Smooth muscle cell of the brain vasculature (primary cell): ENCODE data around the gene SF3B1.
"Not testable (repeated sequence)": the region's sequence is repeated elsewhere in the genome, so short reads cannot be mapped to it uniquely, and the experiment has no call there.

Experiments
- DNase-seq: peaks from one replicate; pipeline ENCODE4 v3.0.0-alpha.2; 2012; ENCODE audit warnings: low read depth, low spot score

The SF3B1 gene

DNA sequence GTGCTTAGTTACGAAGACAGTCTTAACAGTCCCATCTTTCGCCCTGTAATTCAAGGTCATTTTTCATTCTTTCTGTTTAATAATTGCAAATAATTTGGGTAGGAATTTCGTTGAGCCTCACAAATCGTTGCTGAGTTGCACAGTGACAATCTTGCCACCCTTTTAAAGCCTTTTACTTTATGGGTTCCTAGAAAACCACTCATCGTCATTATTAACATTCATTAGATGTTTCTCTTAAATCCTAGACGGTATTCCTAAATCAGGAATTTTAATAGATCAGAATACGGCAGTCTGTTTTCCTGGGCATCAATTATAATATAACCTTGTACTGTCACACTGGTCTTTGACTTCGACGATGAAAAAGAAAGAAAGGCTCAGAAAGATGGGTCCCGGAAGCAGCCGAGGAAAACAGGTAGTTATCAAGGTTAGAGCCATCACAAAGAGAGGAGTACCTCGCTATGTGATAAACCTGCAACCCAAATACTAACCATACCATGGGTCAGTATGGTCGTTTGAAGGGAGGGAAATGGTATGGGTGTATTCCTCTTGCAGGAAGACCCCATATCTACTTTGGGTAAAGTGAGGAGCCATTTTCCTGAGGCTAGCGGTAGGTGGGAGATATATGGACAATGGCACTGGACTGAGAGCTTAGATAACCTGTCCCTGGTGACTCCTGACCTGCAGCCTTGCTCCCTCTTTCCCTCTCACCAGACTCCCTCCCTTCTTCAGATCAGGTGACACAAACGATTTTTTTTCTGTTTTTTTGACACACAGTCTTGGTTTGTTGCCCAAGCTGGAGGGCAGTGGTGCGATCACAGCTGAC is 981 bp upstream of the SF3B1 start:
- DNase-seq = no peak

DNA sequence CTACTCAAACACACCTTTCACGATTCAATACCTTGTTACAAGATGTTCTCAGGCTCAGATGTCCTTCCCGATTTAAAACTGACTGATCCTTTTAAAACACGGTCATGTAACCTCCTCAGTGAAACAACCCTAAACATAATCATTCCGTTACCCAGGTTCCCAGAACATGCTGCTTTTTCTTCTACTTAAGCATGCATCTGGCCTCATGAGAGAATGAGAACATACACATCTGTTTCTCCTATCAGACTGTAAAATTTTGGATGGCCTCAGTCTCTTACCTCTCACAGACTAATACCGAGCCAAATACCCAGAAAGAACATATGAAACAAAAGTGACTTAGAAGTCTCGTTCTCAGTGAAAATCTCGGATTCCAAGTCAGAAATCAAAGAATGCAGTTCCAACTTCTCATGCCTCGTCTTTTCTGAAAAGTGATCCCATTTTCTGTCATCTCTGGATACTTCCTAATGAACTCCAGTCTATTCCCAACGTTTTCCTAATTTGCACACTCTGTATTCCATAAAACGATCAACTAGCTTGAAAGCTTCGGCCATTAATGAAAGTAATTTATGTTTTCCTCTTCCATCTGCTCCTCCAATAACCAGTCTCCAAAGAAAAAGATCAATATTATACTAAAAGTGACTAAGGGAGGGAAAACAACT is 919 bp downstream of the SF3B1 start:
- no peak for DNase-seq

DNA sequence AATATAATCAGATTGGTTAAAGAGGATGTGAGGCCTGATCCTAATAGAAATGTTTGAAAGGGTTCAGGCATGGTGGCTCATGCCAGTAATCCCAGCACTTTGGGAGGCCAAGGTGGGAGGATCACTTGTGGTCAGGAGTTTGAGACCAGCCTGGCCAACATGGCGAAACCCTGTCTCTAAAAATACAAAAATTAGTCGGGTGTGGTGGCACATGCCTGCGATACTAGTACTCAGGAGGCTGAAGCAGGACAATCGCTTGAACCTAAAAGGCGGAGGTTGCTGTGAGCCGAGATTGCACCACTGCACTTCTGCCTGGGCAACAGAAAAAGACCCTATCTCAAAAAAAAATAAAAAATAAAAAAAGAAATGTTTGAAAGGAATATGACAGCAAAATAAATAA is 2.3 kb downstream of the SF3B1 start:
- not testable (repeated sequence) for DNase-seq

DNA sequence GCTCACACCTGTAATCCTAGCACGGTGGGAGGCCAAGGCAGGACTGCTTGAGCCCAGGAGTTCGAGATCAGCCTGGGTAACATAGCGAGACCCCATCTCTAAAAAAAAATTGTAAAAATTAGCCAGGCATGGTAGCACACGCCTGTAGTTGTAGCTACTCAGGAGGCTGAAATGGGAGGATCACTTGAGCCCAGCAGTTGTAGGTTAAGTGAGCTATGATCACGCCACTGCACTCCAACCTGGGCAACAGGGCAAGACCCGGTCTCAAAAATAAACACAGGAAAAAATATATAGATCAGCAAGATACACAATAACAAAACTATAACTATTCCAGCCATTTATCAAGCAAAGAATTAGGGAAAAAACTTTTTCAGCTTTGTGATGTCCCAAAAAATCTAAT is 3.0 kb downstream of the SF3B1 start:
- DNase-seq = no peak

DNA sequence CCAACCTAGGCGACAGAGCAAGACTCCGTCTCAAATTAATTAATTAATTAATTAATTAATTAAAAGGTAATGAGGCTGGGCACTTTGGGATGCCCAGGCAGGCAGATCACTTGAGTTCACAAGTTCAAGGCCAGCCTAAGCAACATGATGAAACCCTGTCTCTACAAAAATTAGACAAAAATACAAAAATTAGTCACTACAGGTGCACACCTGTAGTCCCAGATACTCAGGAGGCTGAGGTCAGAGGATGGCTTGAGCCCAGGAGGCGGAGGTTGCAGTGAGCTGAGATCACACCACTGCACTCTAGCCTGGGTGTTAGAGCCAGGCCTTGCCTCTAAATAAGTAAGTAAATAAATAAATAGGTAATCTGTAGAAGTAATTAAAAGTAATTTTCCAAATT is 6.8 kb downstream of the SF3B1 start:
- no peak for DNase-seq

DNA sequence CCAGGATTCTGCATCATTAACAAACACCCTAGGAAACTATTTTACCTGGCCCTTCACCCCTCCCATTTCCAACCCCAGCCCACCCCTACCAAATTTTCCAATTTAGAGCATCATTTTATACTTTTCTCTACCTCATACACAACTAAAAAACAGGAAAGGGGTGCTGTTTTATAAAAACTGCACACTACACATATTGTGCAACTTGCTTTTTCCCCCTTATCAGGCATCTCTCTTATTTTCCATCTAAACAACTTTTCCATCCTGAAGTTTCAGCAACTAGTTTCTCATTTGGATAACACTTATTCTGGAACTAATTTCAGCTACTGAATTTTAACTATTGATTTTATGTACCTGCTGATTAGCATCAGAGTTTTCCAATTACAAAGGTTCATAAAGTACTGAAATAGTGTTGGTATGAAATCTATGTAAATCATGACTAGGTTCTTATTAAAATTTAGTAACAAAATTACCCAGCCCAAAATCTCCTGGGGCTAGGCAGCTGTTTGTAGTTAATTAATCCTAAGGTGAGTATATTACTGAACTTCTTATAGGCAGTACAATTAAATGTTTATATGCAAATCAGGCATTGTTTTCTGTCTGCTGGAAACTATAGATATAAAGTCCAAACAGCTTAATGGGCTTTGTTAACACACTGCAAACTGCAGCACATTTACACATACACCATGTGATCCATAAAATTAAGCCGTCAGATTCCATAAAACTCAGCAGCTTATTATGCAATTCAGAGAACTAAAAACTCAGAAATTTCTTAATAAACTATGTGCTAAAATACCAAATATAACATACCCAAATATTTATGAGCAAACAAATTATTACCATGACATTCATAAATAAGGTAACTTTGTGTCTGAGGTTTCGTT is 7.9 kb downstream of the SF3B1 start:
- DNase-seq = no peak

DNA sequence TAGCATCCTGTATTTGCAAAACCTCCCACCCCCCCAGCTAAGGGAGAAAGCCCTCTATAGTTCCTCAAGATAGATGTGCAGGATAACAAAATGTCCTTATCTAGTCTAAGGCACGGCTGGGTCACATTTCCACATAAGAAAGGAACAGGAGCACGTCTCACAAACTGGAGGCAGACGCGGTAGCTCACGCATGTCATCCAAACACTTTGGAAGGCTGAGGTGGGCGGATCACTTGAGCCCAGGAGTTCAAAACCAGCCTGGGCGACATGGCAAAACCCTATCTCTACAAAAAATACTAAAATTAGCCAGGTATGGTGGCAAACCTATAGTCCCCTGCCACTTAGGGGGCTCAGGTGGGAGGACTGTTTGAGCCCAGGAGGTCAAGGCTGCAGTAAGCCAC is 9.3 kb downstream of the SF3B1 start:
- DNase-seq = no peak

DNA sequence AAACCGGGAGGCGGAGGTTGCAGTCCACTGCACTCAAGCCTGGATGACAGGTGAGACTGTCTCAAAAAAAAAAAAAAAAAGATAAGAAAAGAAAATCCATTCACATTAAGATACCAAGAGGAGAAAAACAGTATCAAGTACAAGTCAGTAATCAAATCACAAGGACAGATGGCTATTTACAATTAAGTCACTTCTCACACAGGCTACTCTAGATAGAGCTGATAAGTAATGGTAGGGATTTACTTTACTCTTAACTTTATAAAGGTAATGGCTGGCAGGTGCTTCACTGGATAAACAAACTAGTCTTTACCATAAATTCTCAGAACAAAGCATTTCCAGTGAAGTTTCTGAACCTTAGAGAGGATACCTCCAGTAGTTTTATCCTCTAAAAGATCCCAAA is 11.5 kb downstream of the SF3B1 start:
- DNase-seq = no peak

DNA sequence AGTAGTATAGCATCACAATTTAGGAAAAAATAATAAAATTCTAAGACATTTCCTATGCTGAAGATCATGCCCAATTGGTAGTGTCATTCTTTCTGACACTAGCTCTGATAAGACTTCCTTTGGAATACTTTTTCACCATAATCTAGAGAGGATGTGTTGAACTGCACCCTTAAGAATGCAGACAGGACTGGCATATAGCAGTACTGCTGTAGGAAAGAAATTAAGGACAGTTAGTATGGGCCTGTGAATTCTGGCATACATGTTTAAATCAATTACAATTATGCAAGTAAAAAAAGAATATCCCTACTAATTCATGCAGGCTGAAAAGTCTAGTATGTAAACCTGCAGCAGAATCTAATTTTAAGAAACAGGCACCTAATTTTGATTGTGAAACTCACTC is 15.4 kb downstream of the SF3B1 start:
- DNase-seq = no peak

DNA sequence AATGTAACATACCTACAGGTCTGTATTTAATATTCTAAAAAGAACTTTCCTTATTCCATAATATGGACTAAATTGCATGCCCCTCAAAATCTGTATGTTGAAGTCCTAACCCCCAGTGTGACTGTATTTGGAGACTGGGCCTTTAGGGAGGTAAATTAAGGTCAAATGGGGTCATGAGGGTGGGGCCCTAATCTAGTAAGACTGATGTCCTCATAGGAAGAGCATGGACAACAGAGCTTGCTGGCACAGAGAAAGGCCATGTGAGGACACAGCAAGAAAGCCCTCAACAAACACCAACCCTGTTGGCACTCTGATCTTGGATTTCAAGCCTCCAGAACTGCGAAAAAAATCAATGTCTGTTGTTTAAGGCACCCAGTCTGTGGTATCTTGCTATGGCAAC is 18.6 kb downstream of the SF3B1 start:
- no peak for DNase-seq

DNA sequence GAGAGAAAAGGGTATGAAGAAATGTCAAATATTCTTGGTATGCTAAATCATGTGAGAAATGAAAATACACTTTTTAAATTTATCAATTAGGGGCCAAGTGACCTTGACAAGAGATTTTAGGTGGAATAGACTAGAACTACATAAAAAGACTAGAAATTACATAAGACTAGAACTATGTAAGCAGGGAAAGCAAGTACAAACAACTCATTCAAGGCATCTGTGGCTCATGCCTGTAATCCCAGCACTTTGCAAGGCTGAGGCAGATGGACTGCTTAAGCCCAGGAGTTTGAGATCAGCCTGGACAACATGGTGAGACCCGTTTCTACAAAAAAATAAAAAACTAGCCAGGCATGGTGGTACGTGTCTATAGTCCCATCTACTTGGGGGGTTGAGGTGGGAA is 20.3 kb downstream of the SF3B1 start:
- no peak for DNase-seq

DNA sequence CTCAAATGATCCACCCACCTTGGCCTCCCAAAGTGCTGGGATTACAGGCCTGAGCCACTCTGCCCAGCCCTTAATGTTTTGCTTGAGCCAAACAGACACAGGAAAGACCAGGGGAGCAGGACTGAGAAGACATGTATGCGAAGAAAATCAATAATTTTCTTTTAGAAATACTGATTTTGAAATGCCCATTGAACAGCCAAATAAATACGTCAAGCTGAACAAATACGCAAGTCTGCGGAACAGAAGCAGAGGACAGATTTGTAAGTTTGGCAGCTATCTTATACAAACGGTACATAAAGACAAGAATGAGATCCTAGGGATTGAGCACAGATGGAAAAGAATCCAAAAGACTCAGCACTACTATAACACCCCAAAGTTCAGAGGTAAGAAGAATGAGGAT is 20.8 kb downstream of the SF3B1 start:
- no peak for DNase-seq

DNA sequence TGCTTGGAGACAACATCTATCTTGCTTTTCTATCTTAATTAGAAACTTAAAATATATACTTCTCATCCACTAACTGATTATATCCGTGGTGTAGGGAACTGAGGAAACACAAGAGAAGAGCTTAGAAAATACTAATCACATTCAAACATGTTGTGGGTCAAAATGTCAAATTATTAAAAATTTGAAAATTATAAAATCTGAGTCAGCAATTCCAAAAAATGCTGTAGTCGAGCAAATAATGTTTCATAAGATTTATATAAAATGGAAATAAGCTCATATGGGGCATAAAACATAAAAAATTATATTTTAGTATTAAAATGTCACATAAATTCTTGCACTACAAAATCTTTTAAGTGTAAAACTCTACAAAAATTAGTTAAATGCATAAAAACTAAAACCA is 29.2 kb downstream of the SF3B1 start:
- DNase-seq = no peak

DNA sequence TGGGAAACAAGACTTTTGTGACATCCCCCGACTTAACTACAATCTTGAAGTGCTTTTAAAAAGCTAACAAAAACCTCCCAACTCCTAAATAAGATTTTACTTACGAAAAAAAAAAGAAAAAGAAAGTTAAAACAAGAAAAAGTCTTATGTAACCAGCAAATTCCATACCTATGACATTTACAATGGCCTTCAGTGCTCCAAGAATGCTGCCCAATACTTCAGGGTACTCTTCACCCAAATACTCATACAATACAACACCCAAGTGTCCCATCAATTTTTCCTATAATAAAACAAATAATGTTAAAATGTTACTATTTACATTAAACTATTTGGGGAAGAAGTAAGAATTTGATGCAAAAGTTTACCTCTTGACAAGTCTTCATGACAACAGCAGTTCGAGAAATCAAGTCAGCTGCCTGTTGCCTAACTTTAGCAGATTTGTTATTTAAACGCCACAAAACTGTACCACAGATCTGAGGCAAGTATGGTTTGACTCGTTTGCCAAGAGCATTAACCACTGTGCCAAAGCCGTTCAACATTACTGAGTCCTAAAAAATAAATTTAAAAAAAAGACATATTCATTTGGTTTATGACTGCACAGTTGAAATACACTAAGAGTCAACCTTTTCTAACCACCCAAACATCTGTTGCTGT is 34.8 kb downstream of the SF3B1 start:
- no peak for DNase-seq

DNA sequence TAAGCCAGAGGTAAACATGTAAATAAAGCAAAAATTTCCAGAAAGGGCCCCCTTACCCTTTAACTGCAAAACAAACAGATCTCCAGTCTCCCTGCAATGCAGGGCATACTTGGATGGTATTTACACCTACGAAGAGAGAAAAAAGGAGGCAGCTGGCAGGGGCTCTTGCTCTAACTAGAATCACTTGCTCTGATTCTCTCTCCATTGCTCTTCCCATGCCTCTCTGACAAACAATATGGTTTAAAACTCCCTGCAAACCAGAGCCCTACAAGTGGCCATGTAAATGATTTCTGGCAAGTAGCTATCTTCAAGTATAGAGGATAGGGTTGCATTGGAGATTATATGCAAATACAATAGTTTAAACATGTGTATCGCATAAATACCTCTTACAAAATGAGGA is 35.9 kb downstream of the SF3B1 start:
- no peak for DNase-seq

DNA sequence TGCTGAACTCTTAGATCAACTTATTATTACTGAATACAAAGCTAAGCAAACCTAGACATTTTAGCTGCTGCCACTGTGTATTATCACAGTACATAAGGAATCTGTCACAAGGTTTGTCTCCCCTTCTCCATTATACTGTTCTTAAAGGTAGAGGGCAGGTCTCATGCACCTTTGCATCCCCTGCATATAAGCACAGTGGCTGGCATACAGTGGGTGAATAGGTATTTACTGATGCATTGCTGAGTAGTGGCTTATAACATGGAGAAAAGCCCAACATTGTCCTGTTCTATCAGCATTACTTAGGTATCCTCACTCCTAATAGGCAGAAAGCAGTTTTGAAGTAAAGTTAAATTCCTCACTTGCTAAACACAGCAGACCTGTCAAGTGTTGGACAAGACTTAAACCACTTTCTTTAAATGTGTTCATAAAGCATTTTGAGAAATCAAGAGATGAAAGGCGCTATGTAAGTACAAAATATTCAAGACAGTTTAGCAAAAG is 43.6 kb downstream of the SF3B1 start:
- no peak for DNase-seq

DNA sequence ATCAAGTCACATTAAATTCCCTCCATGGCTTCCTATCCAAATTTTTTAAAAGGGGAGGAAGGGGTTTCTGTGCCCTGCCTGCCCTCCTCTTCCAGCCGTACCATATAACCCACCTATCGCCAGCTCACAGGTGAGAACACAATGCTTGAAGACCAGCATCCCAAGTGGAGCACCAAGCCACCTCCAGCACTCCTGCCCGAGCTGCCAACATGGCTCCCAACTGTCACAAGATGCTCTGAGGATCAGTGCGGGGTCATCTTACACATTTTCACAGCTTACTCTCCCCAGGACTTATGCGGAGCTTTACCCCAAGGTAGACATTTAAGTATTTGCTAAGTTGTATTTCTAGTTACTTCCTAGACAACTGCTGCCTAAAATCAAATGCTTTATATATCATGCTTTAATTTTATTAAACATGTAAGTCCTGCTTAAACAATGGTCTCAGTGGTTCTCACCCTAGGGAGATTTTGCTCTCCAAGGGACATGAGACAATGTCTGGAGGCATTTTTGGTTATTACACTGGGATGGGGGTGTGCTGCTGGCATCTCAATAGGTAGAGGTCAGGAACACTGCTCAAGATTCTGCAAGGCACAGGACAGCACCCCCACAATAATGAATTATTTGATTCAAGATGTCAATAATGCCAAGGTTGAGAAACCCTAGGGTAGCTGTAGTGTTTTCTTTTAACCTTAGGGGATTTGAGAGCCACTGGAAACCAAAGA is 45.8 kb downstream of the SF3B1 start:
- no peak for DNase-seq

DNA sequence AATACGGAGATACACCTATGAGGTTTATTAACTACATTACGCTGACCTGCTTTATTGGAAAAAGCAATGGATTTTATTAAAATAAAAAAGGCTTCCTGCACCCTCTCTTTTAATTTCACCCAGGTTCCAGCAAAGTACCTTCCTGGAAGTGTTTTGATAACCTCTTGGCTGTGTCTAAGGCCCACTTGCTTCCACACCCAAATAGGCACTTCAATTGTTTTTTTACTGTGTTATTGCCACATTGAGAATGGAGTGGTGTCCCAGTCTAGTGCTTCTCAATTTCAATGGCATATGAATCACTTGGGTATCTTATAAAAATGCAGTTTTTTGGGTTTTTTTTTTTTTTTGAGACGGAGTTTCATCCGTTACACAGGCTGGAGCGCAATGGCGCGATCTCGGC is 47.6 kb downstream of the SF3B1 start:
- DNase-seq = no peak

DNA sequence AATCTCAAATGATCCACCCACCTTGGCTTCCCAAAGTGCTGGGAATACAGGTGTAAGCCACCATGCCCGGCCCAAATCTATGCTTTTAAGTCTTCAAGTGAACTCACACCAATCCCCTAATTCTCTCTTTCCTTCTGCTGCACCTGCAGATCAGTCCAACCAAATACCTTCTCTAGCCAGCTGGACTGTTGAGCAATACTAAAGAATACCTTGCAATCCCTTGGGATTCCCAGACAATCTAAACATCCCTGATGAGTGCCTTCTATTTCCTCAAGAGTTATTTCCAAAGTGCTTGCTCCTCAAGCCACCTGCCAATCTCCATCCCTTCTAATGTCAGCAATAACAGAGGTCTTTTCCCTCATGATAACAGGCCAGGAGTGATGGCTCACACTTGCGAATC is 48.6 kb downstream of the SF3B1 start:
- DNase-seq = no peak

DNA sequence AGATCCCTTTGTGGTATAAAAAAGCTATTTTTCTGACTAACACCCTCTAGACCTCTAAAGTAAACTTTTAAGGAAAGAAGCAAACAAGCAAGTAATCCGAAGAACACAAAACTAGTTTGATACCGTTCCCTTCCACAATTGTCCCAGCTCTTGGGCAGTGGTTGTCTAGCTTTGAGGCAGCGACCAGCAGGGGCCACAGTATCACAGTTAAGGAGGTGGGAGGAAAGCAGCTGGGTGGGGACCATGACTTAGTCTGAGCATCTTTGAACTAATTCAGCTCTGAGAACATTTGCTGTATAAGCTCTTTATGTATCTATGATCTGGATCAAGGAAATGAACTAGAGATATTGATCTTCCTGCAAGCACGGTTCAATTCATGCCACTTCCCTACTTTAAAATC is 51.0 kb downstream of the SF3B1 start:
- DNase-seq = no peak

DNA sequence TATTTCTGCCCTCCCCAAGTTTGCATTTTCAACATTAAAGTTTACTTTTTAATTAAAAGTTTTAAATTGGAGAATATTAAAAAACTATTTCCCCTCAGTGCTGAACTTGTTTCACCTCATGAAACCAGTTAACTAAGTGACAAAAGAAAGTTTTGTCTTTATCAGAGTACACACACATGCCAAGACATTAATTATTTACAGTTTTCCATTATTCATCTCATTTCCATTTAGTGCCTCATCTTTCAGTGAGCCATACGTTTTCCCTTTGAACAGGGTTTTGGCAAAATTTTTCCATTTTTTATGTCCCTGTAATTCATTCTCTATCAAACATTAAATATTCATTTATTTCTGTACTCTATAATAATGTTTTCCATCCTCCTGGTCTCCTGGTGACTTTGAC is 53.2 kb downstream of the SF3B1 start:
- DNase-seq = no peak
